Testis (tissue), 2 donors: ENCODE measurements around the gene ELAC2.

Experiments used
- CTCF ChIP-seq, 3 experiments: fragments of 450-650 bp in 2 of 3; fragments of 200-600 bp in 1 of 3; sonication (generic) in 1 of 3; IDR thresholded peaks; one replicate each; pipeline ENCODE4 v1.5.1; 2016 to 2019; ENCODE audit warnings: antibody characterized with exemption in 3 of 3, mild to moderate bottlenecking in 2 of 3, moderate library complexity in 1 of 3
- POLR2A ChIP-seq: fragments of 450-650 bp; IDR thresholded peaks from one replicate; pipeline ENCODE4 v1.6.1; 2017; ENCODE audit warnings: antibody characterized with exemption, mild to moderate bottlenecking, moderate library complexity

- TF ChIP-seq CTCF (IDR thresholded peaks at IDR 0.05) (no peak), POLR2A (no peak)
Measured at GRCh38 chr17:13036751-13037150, 18.9 kb upstream of the ELAC2 start.
